C1 segment of cervical spinal cord (tissue), 14 donors: Measurements from ENCODE around the gene ETV6.
A peak's percentile ranks its signal among the peaks of the same experiment; 100 is the strongest.
"Not testable (repeated sequence)": the region's sequence is repeated elsewhere in the genome, so short reads cannot be mapped to it uniquely, and the experiment has no call there.

Experiments used
- DNase-seq, 14 donors: peaks; one replicate each; lab custom pipeline; 2025; lab: John Stamatoyannopoulos, UW

Gene ETV6

GRCh38 chr12:11668611-11669010 lies 19.1 kb downstream of the ETV6 start:
- no peak for DNase-seq

- no peak for DNase-seq
Measured at GRCh38 chr12:11669348-11669747, 19.9 kb downstream of the ETV6 start.

- DNase-seq, result peak in 1 of 14 donors; percentile 14
Measured at GRCh38 chr12:11672256-11673191, 23.1 kb downstream of the ETV6 start.

GRCh38 chr12:11673666-11674461 lies 24.4 kb downstream of the ETV6 start:
- DNase-seq, result no peak

GRCh38 chr12:11674894-11675390 lies 25.5 kb downstream of the ETV6 start:
- DNase-seq, result no peak

- DNase-seq, result no peak
Measured at GRCh38 chr12:11676052-11676451, 26.6 kb downstream of the ETV6 start.

GRCh38 chr12:11677093-11677492 lies 27.6 kb downstream of the ETV6 start:
- DNase-seq, result no peak

- no peak for DNase-seq
Measured at GRCh38 chr12:11677752-11678151, 28.3 kb downstream of the ETV6 start.

- DNase-seq, result no peak
Measured at GRCh38 chr12:11678781-11679180, 29.3 kb downstream of the ETV6 start.

- DNase-seq, result no peak
Measured at GRCh38 chr12:11681207-11681606, 31.7 kb downstream of the ETV6 start.

GRCh38 chr12:11681695-11682094 lies 32.2 kb downstream of the ETV6 start:
- not testable (repeated sequence) for DNase-seq

- no peak for DNase-seq
Measured at GRCh38 chr12:11684393-11684792, 34.9 kb downstream of the ETV6 start.

- DNase-seq, result no peak
Measured at GRCh38 chr12:11684811-11685210, 35.3 kb downstream of the ETV6 start.

GRCh38 chr12:11685316-11685715 lies 35.8 kb downstream of the ETV6 start:
- no peak for DNase-seq

GRCh38 chr12:11685716-11686115 lies 36.2 kb downstream of the ETV6 start:
- DNase-seq, result no peak

GRCh38 chr12:11686120-11686519 lies 36.6 kb downstream of the ETV6 start:
- no peak for DNase-seq

- no peak for DNase-seq
Measured at GRCh38 chr12:11687528-11687927, 38.1 kb downstream of the ETV6 start.

- no peak for DNase-seq
Measured at GRCh38 chr12:11688379-11688778, 38.9 kb downstream of the ETV6 start.

- DNase-seq, result no peak
Measured at GRCh38 chr12:11688831-11689230, 39.4 kb downstream of the ETV6 start.

GRCh38 chr12:11689591-11690186 lies 40.2 kb downstream of the ETV6 start:
- no peak for DNase-seq

- DNase-seq, result no peak
Measured at GRCh38 chr12:11693067-11693466, 43.6 kb downstream of the ETV6 start.

GRCh38 chr12:11693601-11694000 lies 44.1 kb downstream of the ETV6 start:
- no peak for DNase-seq
